ENCODE data around the gene ZNF764.

- TF ChIP-seq CTCF (IDR thresholded peaks at IDR 0.05) (no peak), POLR2A (IDR thresholded peaks at IDR 0.05) (no peak)
Measured at GRCh38 chr16:30534368-30535105, 23.6 kb downstream of the ZNF764 start, which contains the start of gene ZNF747.

Data from lower leg skin (tissue), 3 donors.